Stimulated activated CD8-positive, alpha-beta memory T cell treated with anti-CD3 and anti-CD28 coated beads, Interleukin-12 subunit alpha, Interleukin-12 subunit beta, amount 100 ng/mL, for 24 hours (primary cell): ENCODE measurements around the gene UNC13A.
A peak's percentile ranks its signal among the peaks of the same experiment; 100 is the strongest.
"Not testable (repeated sequence)": the region's sequence is repeated elsewhere in the genome, so short reads cannot be mapped to it uniquely, and the experiment has no call there.

Experiments
- DNase-seq: peaks from one replicate; pipeline ENCODE4 v3.0.0-alpha.2; 2020; ENCODE audit errors: extremely low read depth

UNC13A gene

DNA sequence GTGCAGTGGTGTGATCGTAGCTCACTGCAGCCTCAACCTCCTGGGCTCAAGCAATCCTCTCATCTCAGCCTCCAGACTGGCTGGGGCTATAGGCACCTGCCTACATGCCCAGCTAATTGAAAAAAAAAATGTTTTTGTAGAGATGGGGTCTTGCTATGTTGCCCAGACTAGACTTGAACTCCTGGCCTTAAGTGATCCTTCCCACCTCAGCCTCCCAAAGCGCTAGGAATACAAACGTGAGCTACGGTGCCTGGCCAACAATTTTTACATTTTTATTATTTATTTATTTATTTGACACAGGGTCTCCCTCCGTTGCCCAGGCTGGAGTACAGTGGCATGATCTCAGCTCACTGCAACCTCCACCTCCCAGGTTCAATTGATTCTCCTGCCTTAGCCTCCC lies 117.9 kb downstream of the UNC13A start:
- not testable (repeated sequence) for DNase-seq

DNA sequence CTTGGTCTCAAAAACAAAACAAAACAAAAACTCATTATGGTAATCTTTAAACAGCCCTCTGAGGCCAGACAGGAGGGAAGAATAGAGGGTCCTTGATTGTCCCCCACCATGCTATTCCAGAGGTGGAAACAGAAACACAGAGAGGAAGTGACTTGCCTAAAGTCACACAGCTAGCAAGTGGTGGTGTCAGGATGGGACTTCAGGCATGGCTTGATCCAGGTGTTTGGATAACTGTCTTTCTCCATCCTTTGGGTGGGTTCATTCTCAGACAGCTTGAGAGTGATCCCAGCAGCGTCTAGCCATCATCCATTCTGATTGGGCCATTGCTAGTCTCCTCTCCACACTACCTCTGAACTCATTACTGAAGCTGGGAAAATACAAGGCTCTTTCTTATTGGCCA lies 120.2 kb downstream of the UNC13A start:
- DNase-seq = no peak

DNA sequence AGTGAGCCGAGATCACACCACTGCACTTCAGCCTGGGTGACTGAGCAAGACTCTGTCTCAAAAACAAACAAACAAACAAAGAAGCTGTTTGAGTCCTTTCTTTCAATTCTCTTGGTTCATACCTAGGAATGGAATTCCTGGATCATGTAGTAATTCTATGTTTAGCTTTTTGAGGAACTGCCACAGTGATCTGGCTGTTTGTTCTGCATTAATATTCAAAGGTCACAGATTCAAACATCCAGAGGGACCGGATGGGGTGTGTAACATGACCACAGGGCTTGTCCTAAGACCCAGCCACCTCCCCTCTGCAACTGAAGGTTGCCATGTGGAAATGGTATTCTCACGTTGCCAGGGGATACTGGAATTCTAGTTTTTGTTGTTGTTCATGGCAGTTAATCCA lies 122.5 kb downstream of the UNC13A start:
- DNase-seq = no peak

- DNase-seq = no peak
Measured at GRCh38 chr19:17564781-17565180, 123.4 kb downstream of the UNC13A start.

GRCh38 chr19:17562561-17562960 lies 125.6 kb downstream of the UNC13A start:
- DNase-seq = no peak

DNA sequence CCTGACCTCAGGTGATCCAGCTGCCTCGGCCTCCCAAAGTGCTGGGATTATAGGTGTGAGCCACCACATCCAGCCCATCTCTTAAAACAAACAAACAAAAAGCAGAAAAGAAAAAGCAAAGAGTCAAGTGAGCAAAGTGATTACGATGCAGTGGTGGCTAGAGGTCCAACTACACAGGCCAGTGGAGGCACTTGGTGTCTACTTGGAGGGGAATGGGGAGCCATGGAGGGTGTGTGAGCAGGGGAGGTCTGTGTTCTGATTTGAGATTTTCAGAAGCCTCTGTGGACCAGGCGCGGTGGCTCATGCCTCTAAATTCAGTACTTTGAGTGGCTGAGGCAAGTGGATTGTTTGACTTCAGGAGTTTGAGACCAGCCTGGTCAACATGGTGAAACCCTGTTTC lies 126.1 kb downstream of the UNC13A start:
- DNase-seq = no peak

- DNase-seq = no peak
Measured at GRCh38 chr19:17560205-17560595, 128.0 kb downstream of the UNC13A start.

DNA sequence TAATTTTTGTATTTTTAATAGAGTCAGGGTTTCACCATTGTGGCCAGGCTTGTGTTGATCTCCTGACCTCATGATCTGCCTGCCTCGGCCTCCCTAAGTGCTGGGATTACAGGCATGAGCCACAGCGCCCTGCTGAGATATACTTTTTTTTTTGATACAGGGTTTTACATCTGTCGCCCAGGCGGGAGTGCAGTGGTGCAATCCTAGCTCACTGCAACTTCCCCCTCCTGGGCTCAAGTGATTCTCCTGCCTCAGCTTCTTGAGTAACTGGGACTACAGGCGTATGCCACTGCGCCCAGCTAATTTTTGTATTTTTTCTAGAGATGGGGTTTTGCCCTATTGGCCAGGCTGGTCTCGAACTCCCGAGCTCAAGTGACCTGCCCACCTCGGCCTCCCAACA lies 130.7 kb downstream of the UNC13A start:
- no peak for DNase-seq

- DNase-seq = no peak
Measured at GRCh38 chr19:17556995-17557394, 131.2 kb downstream of the UNC13A start.

- DNase-seq = no peak
Measured at GRCh38 chr19:17555929-17556813, 132.0 kb downstream of the UNC13A start.

DNA sequence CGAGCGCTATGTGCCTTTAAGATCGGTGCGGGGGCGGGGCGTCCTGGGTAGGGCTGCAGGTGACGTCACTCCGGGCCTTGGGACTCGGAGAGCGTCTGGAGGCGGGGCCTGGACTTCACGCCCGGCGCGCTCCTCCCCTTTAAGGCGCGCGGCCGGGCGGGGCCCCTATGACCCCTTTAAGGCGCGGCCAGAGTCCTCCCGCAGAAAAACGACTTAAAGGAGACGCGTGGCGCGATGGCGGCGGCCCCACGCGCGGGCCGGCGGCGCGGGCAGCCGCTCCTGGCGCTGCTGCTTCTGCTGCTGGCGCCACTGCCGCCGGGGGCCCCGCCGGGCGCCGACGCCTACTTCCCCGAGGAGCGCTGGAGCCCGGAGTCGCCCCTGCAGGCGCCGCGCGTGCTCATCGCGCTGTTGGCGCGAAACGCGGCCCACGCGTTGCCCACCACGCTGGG lies 132.7 kb downstream of the UNC13A start, which contains the start of gene COLGALT1:
TSS of gene COLGALT1 (plus strand) at position 170 of the 449 bp plus-strand sequence. CDS start at position 235, 65 bp downstream.
- peak; percentile 99 for DNase-seq

DNA sequence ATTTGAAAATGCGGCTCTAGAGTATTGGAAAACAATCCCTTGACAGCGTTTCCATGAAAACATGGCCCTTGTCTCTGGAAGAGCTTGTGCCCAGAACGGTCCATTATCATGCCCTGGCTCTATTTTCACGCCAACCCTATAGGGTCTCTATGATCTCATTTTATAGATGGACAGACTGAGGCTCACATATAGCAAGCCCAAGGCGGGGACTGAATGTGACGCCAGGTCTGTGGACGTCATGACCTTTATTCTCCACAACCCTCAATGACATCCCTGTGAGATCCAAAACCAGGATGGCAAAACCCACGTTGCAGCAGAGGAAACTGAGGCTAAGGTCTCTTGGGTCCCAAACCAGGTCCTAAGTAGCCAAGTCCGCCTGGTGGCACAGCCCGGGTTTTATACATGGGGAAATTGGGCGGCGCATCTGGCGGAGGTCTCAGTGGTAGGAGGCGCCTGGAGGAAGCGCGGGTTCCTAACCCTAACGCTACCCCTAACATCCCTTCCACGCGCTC lies 133.1 kb downstream of the UNC13A start:
- DNase-seq = no peak

DNA sequence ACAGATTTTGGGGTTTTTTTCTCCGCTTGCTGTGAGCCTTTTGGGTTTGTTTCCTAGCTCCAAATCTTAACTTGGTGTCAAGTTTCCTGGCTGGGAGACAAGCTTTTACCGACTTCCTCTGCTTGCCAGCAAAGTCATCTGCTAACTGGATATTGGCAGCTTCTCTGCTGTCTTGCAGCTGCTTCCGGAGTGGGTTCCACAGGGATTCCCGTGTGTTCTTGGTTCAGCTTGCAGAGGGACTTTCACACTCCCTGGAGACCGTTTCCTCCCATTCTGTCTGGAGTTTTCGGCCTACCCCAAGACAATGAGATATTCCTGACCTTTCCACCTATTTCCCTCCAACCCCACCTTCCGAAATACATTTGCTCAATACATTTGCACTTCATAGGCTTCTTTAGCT lies 134.9 kb downstream of the UNC13A start:
- no peak for DNase-seq

DNA sequence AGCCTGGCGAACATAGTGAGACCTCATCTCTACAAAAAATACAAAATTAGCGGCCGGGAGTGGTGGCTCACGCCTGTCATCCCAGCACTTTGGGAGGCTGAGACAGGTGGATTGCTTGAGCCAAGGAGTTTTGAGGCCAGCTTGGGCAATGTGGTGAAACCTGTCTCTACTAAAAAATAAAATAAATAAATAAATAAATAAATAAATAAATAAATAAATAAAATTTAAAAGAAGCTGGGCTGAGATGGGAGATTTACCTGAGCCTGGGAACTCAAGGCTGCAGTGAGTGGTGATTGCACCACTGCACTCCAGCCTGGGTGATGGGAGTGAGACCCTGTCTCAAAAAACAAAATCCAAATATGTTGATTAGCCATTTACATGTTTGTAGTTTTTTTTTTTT lies 135.4 kb downstream of the UNC13A start:
- not testable (repeated sequence) for DNase-seq
